B cell (primary cell): ENCODE results near the gene HSBP1L1. TPM values are rescaled to one million over a fixed set of nuclear protein-coding genes. Genes with fewer than 3 reads are reported as not detected.

Source experiments
- ATAC-seq: fragments of 200-7000 bp; cut with Tn5 transposase; one replicate; pipeline ENCODE4 v1.10.0; 2021; ENCODE audit warnings: low read depth, mild to moderate bottlenecking, moderate number of reproducible peaks, moderate library complexity
- CTCF ChIA-PET: fragments of 350-600 bp; sonication (Branson Sonifier 250); formaldehyde crosslinking; loops from one replicate; lab custom pipeline; 2021; ENCODE audit warnings: antibody characterized with exemption, inconsistent platforms; lab: Charles Lee
- POLR2A ChIA-PET: fragments of 350-600 bp; sonication (Branson Sonifier 250); formaldehyde crosslinking; loops from one replicate; lab custom pipeline; 2021; ENCODE audit warnings: antibody characterized with exemption; lab: Charles Lee
- DNase-seq: peaks from one replicate; pipeline ENCODE4 v3.0.0; 2013
- H2AFZ ChIP-seq: 2 replicates; pipeline ENCODE4 v1.6.1; 2012; ENCODE audit warnings: mild to moderate bottlenecking, low read depth, low read length; ENCODE audit not compliant: insufficient read depth, poor library complexity, severe bottlenecking
- H3K27ac ChIP-seq, 2 donors: 1 replicate in 1 of 2; 2 replicates in 1 of 2; pipeline ENCODE4 v1.5.1; 2012 to 2013; ENCODE audit warnings: low read length in 2 of 2, mild to moderate bottlenecking in 2 of 2, moderate library complexity in 1 of 2
- H3K27me3 ChIP-seq, 4 experiments: fragments of 200-600 bp in 1 of 4; sonication (generic) in 1 of 4; replicated peaks in 1 of 4; 1 replicate in 2 of 4; 2 replicates in 2 of 4; pipeline versions ENCODE4 v1.6.1 to v1.7.0; 2013 to 2016; ENCODE audit warnings: low read length in 3 of 4, mild to moderate bottlenecking in 2 of 4, mixed read lengths in 1 of 4, moderate library complexity in 1 of 4; ENCODE audit not compliant: insufficient read depth in 4 of 4, control insufficient read depth in 3 of 4; ENCODE audit errors: control extremely low read depth in 1 of 4
- H3K36me3 ChIP-seq, 2 experiments: replicated peaks in 1 of 2; 1 replicate in 1 of 2; 2 replicates in 1 of 2; pipeline versions ENCODE4 v1.6.1 to v1.7.1; 2013; ENCODE audit warnings: low read length in 1 of 2; ENCODE audit not compliant: insufficient read depth in 2 of 2, control insufficient read depth in 1 of 2; ENCODE audit errors: control extremely low read depth in 1 of 2, extremely low read depth in 1 of 2
- H3K4me1 ChIP-seq, 2 donors: fragments of 200-600 bp in 1 of 2; sonication (generic) in 1 of 2; 1 replicate in 1 of 2; 2 replicates in 1 of 2; pipeline versions ENCODE4 v1.5.1 to v1.6.1; 2013 to 2017; ENCODE audit warnings: low read length in 2 of 2; ENCODE audit not compliant: control insufficient read depth in 2 of 2, insufficient read depth in 2 of 2
- H3K4me2 ChIP-seq: replicated peaks from 2 replicates; pipeline ENCODE3; 2012; ENCODE audit warnings: mild to moderate bottlenecking, low read depth, low read length; ENCODE audit not compliant: poor library complexity, severe bottlenecking
- H3K4me3 ChIP-seq, 5 experiments: fragments of 200-600 bp in 1 of 5; sonication (generic) in 1 of 5; 1 replicate in 3 of 5; 2 replicates in 2 of 5; pipeline versions ENCODE4 v1.5.1 to v1.7.0; 2011 to 2016; ENCODE audit warnings: low read length in 4 of 5, mild to moderate bottlenecking in 4 of 5, low read depth in 2 of 5, control low read depth in 1 of 5, moderate library complexity in 1 of 5; ENCODE audit not compliant: insufficient read depth in 1 of 5; ENCODE audit errors: control extremely low read depth in 1 of 5, extremely low read depth in 1 of 5
- H3K79me2 ChIP-seq: fragments of 200-600 bp; sonication (generic); one replicate; pipeline ENCODE4 v1.6.0; 2016; ENCODE audit warnings: low read length; ENCODE audit not compliant: control insufficient read depth, insufficient read depth
- H3K9ac ChIP-seq: fragments of 200-600 bp; sonication (generic); 2 replicates; pipeline ENCODE4 v1.6.1; 2017; ENCODE audit warnings: mild to moderate bottlenecking, low read length, moderate library complexity
- H3K9me3 ChIP-seq, 3 donors: one replicate each; pipeline versions ENCODE4 v1.6.1 to v1.7.1; 2013; ENCODE audit warnings: low read length in 2 of 3; ENCODE audit not compliant: control insufficient read depth in 2 of 3, insufficient read depth in 1 of 3; ENCODE audit errors: control extremely low read depth in 1 of 3
- H4K20me1 ChIP-seq: 2 replicates; pipeline ENCODE4 v1.6.0; 2012; ENCODE audit warnings: mild to moderate bottlenecking, low read length; ENCODE audit not compliant: insufficient read depth, control insufficient read depth, poor library complexity, severe bottlenecking
- H3K27ac Mint-ChIP-seq: one replicate; pipeline ENCODE4 v1.8.0; 2021; ENCODE audit warnings: mixed read lengths
- H3K27me3 Mint-ChIP-seq: one replicate; pipeline ENCODE4 v1.8.0; 2021; ENCODE audit warnings: mixed read lengths
- H3K4me1 Mint-ChIP-seq: one replicate; pipeline ENCODE4 v1.8.0; 2021; ENCODE audit warnings: mixed read lengths
- H3K4me3 Mint-ChIP-seq: one replicate; pipeline ENCODE4 v1.8.0; 2021; ENCODE audit warnings: mixed read lengths
- H3K9me3 Mint-ChIP-seq: one replicate; pipeline ENCODE4 v1.8.0; 2022; ENCODE audit warnings: mixed read lengths; ENCODE audit not compliant: insufficient read depth
- EZH2 ChIP-seq: IDR thresholded peaks from 2 replicates; pipeline ENCODE4 v1.6.1; 2012; ENCODE audit warnings: borderline replicate concordance, low read depth, mild to moderate bottlenecking, moderate library complexity, low read length; ENCODE audit not compliant: insufficient read depth, poor library complexity, severe bottlenecking
- WGBS: methylation state at CpG from one replicate; pipeline ENCODE4 v1.1.5; 2013; ENCODE audit warnings: missing lambda C conversion rate; ENCODE audit not compliant: insufficient coverage; 5-methylcytosine and 5-hydroxymethylcytosine counted together
- intact Hi-C: fragments of 100-400 bp; cut with micrococcal nuclease; formaldehyde crosslinking; loops from one replicate; pipeline ENCODE4 v1.10.0; 2022
- polyA plus RNA-seq: library from polyadenylated mRNA; depleted of rRNA; stranded (reverse); fragments of >200 nt; gene quantifications from 2 replicates; pipeline ENCODE4 v1.2.3, GENCODE V29; 2012
- total RNA-seq, 2 donors: library from RNA; stranded (reverse); fragments of 120-200 nt in 1 of 2; gene quantifications; 1 replicate in 1 of 2; 2 replicates in 1 of 2; pipeline versions ENCODE4 v1.2.3 to v1.2.4, GENCODE V29; 2013 to 2022
- TF ChIP-seq, protein P1 (sequence below): fragments of 200-600 bp; IDR thresholded peaks from one replicate; pipeline ENCODE4 v1.8.0; 2022; ENCODE audit warnings: antibody characterized with exemption, mild to moderate bottlenecking

The HSBP1L1 gene
- total and polyA plus RNA-seq, 2 donors (not counting 1 experiment from before 2014, with no cell fraction given) = 4.6 to 7.2 TPM

GRCh38 chr18:79960921-79961526, 3.4 kb upstream of the HSBP1L1 start:
- no peak for DNase-seq
- Histone ChIP-seq H3K9me3 (peaks cover 0 to 14% (median 0%) of the 10 kb centered on the region in 3 donors), H3K4me1 (peaks cover 23 to 41% of the 10 kb centered on the region in 2 donors), H3K9ac (no peak overlapping the region), H3K4me3 (no peak overlapping the region), H3K27me3 (peaks cover 0 to 6% (median 0%) of the 10 kb centered on the region in 4 experiments), H4K20me1 (peaks cover 10% of the 10 kb centered on the region), H3K79me2 (no peaks in the 10 kb centered on the region), H3K27ac (no peak overlapping the region), H3K36me3 (no peaks in the 10 kb centered on the region), H3K4me2 (no peak overlapping the region), H2AFZ (no peak overlapping the region)
- ChIA-PET CTCF (no interaction called here), POLR2A (no interaction called here)
- Mint-ChIP-seq H3K4me1 (peaks cover 36% of the 10 kb centered on the region), H3K27ac (no peak overlapping the region), H3K9me3 (no peaks in the 10 kb centered on the region), H3K4me3 (peak overlapping the region; percentile 62), H3K27me3 (no peaks in the 10 kb centered on the region)
- TF ChIP-seq, protein P1, sequence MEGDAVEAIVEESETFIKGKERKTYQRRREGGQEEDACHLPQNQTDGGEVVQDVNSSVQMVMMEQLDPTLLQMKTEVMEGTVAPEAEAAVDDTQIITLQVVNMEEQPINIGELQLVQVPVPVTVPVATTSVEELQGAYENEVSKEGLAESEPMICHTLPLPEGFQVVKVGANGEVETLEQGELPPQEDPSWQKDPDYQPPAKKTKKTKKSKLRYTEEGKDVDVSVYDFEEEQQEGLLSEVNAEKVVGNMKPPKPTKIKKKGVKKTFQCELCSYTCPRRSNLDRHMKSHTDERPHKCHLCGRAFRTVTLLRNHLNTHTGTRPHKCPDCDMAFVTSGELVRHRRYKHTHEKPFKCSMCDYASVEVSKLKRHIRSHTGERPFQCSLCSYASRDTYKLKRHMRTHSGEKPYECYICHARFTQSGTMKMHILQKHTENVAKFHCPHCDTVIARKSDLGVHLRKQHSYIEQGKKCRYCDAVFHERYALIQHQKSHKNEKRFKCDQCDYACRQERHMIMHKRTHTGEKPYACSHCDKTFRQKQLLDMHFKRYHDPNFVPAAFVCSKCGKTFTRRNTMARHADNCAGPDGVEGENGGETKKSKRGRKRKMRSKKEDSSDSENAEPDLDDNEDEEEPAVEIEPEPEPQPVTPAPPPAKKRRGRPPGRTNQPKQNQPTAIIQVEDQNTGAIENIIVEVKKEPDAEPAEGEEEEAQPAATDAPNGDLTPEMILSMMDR = no peak
- TF ChIP-seq EZH2 = no peak
- ATAC-seq = no peak
- 92% methylated on average over 16 of the region's 16 CpGs for WGBS
- intact Hi-C loops = loop anchor here (5.0 kb wide), 1 partner anchor 164 kb away; the partner anchor contains the start of gene KCNG2

DNA sequence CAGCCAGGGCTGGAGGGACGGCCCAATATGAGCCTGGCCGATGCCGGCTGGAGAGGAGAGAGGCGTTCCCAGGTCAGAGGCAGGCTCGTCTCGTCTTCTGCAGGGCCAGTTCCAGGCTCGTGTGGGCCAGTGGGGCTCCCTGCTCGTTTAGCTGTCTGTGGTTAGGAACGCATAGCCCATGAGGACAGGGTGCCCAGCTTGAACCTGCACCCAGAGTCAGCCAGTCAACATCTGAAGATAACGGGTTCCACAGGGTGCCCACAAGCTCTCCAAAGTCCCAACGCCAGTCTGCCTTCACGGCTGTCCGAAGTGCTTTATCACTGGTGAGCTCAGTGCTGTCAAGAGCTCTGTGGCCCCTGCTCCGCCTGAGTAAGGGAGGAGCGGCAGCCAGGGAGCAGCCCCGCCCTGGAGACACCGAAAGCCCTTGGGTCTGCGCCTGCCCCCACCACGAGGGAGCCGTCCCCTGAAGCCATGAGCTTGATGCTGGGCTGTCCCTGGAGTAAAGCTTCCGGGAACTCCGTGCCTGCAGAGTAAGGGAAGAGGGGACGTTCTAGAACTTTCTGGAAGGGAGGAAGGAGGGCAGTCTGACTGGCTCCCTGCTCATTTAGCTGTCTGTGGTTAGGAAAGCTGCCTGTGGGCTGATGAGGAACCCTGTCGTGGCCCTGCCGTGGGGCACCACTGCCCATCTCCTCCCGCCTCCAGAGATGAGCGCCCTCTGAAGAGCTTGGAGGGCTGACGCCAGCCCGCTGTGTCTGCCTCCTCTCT, 2.7 kb upstream of the HSBP1L1 start:
- CTCF ChIA-PET = no interaction called here
- H3K4me2 ChIP-seq = no peak overlapping the region

More for the DNA sequence above, 2.7 kb upstream of the HSBP1L1 start:
- POLR2A ChIA-PET = no interaction called here
- Histone ChIP-seq H3K36me3 (no peaks in the 10 kb centered on the region), H3K27me3 (peaks cover 0 to 6% (median 0%) of the 10 kb centered on the region in 4 experiments), H3K4me3 (no peak overlapping the region), H3K27ac (no peak overlapping the region), H3K79me2 (no peaks in the 10 kb centered on the region), H3K4me1 (peaks cover 23 to 41% of the 10 kb centered on the region in 2 donors), H4K20me1 (peaks cover 10% of the 10 kb centered on the region), H2AFZ (no peak overlapping the region), H3K9me3 (peaks cover 0 to 14% (median 0%) of the 10 kb centered on the region in 3 donors), H3K9ac (no peak overlapping the region)
- H3K9me3 Mint-ChIP-seq = no peaks in the 10 kb centered on the region
- H3K27me3 Mint-ChIP-seq = no peaks in the 10 kb centered on the region
- WGBS = 84% methylated on average over 24 of the region's 29 CpGs
- ATAC-seq (no peak), DNase-seq (no peak)
- TF ChIP-seq, protein P1 = no peak
- no peak for TF ChIP-seq EZH2
- no peak overlapping the region for H3K4me3 Mint-ChIP-seq
- H3K27ac Mint-ChIP-seq = no peak overlapping the region
- H3K4me1 Mint-ChIP-seq = peaks cover 36% of the 10 kb centered on the region
- intact Hi-C loops = loop anchor here (5.0 kb wide), 1 partner anchor 164 kb away; the partner anchor contains the start of gene KCNG2
